GM23338 (cell line): ENCODE measurements around the gene PLBD1. TPM values are rescaled to one million over a fixed set of nuclear protein-coding genes. Genes with fewer than 3 reads are reported as not detected.

Source experiments
- EZH2phosphoT487 ChIP-seq: fragments of 200-600 bp; sonication (generic); IDR thresholded peaks from one replicate; pipeline ENCODE4 v1.8.1; 2018; ENCODE audit warnings: antibody characterized with exemption; ENCODE audit not compliant: unreplicated experiment
- REST ChIP-seq: IDR thresholded peaks from one replicate; pipeline ENCODE4 v1.6.1; 2018; ENCODE audit warnings: antibody characterized with exemption; ENCODE audit not compliant: unreplicated experiment
- STAT1 ChIP-seq: IDR thresholded peaks from one replicate; pipeline ENCODE4 v1.6.1; 2016; ENCODE audit warnings: antibody characterized with exemption; ENCODE audit not compliant: unreplicated experiment
- ZNF462 ChIP-seq: fragments of 250-450 bp; sonication (Bioruptor Pico); IDR thresholded peaks from 2 replicates; pipeline ENCODE4 v1.5.0; 2020; ENCODE audit warnings: mild to moderate bottlenecking, moderate library complexity
- polyA plus RNA-seq: library from polyadenylated mRNA; unstranded; fragments of >200 nt; fragmentation: Nextera tagmentation; extraction: Ambion mirVana; gene quantifications from 2 replicates; pipeline ENCODE4 v1.2.1, GENCODE V29; 2016
- total RNA-seq: library from RNA; depleted of rRNA; stranded (reverse); fragments of >200 nt; shearing (Covaris generic); gene quantifications from 2 replicates; pipeline ENCODE4 v1.2.3, GENCODE V29; 2014

PLBD1 gene
- total and polyA plus RNA-seq, 2 experiments from 2014 or later, result 10.2 to 16.3 TPM

GRCh38 chr12:14547571-14547970 is 20.1 kb downstream of the PLBD1 start (continued):
- TF ChIP-seq REST (no peak), STAT1 (no peak), ZNF462 (CRISPR knock-in tag) (no peak), EZH2phosphoT487 (no peak)
